Activated CD8-positive, alpha-beta memory T cell treated with anti-CD3 and anti-CD28 coated beads for 1 hour (primary cell): Measurements from ENCODE around the gene USP15.
"Not testable (repeated sequence)": the region's sequence is repeated elsewhere in the genome, so short reads cannot be mapped to it uniquely, and the experiment has no call there.

Source experiments
- DNase-seq, 2 donors: peaks; one replicate each; pipeline ENCODE4 v3.0.0-alpha.2; 2020; ENCODE audit warnings: low read depth in 1 of 2; ENCODE audit errors: extremely low read depth in 1 of 2

Gene USP15

DNA sequence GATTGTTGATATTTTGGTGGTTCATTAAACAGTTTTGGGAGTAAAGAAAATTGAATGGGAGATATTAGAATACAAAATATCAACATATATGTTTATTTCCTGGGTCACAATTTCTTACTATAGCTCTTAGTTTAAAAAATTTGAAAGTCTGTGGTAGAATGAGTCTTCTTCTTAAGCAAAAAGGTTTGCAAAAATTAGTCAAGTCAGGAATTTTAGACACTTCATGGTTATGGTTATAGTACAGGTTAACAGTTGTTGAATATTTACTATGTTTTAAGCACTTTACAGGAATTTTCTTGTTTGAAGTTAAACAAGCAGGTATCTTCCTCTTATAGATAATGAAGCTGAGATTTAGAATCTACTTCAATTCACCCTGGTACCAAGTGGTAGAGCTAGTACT is 56.8 kb downstream of the USP15 start:
- no peak for DNase-seq

DNA sequence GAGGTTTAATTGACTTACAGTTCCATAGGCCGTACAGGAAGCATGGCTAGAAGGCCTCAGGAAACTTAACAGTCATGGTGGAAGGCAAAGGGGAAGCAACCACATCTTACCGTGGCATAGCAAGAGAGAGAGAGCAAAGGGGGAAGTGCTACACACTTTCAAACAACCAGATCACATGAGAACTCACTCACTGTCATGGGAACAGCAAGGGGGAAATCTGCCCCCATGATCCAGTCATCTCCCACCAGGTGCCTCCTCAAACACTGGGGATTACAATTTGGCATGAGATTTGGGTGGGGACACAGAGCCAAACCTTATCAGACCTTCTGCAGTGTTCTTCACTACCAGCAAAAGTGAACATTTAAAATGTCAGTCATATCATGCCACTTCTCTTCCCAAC is 58.9 kb downstream of the USP15 start:
- DNase-seq = no peak

DNA sequence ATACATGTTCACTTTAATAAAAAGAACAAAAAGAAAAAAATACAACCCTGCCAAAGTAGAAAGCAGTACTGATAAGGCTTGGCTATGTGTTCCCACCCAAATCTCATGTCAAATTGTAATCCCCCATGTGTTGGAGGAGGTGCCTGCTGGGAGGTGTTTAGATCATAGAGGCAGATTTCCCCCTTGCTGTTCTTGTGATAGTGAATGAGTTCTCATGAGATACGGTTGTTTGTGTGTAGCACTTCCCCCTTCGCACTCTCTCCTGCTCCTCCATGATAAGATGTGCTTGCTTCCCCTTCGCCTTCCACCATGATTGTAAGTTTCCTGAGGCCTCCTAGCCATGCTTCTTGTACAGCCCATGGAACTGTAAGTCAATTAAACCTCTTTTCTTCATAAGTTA is 59.9 kb downstream of the USP15 start:
- DNase-seq = no peak

DNA sequence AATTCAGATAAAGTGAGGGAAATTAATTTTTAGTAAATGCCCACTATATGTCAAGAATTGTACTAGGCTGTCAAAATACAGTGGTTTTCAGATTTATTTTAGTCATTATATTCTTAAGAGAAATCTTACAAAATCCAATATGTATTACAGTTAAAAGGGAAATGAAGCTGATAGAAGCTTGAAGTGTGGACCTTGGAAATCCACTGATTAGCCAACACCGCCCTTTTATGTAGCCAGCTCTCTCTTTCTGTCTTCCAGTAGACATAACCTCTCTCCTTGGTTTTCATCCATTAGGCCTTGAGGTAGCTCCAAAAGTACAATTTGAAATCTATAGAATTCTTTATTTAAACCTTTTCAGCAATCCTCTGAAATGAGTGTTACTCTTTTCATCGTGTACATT is 63.2 kb downstream of the USP15 start:
- DNase-seq = no peak

DNA sequence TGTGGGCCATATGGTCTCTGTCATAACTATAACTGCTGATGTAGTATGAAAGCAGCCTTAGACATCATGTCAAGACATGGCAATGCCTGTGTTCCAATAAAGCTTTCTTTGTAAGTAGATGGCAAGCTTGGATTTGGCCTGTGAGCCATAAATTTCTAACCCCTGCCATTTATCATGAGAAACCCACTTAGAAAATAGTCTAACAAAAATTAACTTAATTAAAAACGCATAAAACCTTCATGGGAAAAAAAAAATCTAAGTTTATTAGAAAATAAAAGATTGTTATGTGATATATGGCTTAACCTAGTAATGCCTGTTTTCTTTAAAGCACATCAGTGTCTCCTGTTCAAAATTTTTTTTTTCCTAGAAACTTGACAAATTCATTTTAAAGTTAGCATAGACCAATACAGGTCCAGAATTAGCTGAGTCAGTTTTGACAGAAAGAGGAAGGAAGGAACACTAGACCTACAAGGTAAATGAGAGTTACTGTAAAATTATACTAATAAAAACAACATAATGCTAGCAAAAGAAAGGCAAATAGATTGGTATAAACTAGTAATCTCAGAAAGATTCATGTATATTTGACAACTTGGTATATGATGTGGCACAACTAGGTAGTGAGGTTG is 68.2 kb downstream of the USP15 start:
- DNase-seq = no peak

DNA sequence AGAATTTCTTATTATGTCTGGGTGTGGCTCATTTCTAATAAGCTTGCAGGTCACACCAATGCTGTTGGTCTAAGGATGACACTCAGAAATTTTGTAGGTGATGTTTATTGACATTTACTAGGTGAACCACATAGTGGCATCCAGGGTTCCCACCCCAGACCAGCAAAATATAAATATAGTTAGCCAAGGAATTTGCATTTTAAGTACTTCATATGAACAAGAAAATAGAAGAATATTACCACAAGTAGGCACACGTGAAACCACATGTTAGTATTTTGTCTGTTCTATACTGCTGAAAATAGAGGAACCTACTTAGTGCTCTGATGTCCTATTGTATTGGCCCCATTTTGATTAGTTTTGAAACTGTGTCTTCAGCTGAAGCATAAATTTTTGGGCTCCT is 71.1 kb downstream of the USP15 start:
- no peak for DNase-seq

DNA sequence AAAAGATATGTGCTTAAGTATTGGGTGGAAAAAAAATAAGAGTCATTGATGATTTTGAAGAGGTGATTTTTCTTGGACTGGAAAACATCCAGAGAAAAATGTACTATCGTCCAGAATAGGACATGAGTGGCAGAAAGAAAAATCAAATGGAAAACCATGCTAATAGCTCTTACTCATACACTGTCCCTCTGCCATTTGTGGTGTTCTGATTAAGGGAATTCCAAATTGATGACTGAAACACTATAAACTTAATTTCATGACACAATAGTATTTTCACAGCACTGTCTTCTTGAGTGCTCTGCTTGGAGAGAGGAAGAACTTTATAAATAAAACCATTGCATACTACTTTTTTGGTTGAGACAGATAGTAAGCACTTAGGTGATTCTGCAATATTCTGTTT is 72.4 kb downstream of the USP15 start:
- DNase-seq = no peak

DNA sequence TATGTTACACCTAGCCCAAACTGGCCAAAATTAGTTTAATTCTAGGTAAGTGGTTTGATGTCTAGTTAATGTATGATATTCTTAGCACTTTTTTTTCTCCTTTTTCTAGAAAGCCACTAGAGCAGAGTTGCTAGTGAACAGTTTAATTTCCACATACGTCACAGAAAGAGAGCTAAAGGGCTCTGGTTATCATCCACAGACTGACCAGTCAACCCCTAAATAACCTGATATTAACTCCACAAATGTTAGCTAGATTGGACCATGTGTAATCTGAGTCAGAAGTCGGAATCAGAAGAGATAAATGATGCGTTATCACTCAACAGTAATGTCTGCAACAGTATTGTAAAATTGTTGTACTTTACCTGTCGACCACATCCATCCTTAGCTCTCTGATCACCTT is 74.9 kb downstream of the USP15 start:
- no peak for DNase-seq

DNA sequence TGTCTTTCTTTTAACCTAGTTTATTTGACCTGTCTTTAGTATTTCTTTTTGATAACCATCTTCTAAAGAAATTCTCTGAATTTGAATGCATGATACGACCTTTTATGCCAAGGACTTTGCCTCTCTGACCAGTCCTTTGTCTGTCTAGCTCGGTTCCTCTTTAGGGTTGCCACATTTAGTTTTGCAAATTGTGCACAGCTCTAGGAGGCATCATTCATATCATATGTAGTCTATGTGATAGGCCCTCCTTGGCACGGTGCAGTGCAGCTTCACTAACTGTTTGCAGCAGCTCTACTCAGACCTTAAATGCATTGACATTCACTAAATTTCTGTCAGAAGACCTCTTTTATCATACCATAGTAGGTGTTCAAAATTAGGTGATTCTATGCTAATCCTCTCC is 75.6 kb downstream of the USP15 start:
- no peak for DNase-seq

DNA sequence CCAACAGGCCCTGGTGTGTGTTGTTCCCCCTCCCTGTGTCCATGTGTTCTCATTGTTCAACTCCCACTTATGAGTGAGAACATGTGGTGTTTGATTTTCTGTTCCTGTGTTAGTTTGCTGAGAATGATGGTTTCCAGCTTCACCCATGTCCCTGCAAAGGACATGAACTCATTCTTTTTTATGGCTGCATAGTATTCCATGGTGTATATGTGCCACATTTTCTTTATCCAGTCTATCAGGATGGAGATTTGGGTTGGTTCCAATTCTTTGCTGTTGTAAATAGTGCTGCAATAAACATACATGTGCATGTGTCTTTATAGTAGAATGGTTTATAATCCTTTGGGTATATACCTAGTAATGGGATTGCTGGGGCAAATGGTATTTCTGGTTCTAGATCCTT is 77.4 kb downstream of the USP15 start:
- DNase-seq = not testable (repeated sequence)

DNA sequence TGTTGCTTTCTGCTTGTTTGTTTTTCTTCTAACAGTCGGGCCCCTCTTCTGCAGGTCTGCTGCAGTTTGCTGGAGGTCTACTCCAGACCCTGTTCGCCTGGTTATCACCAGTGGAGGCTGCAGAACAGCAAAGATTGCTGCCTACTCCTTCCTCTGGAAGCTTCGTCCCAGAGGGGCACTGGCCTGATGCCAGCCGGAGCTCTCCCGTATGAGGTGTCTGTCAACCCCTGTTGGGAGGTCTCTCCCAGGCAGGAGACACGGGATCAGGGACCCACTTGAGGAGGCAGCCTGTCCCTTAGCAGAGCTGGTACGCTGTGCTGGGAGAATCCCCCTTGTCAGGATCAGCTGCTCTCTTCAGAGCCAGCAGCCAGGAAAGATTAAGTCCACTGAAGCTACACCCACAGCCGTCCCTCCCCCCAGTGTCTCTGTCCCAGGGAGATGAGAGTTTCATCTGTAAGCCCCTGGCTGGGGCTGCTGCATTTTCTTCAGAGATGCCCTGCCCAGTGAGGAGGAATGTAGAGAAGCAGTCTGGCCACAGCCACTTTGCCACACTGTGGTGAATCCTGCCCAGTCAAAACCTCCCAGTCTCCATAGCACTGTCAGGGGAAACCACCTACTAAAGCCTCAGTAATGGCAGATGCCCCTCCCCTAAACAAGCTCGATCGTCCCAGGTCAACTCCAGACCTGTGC is 82.6 kb downstream of the USP15 start:
- not testable (repeated sequence) for DNase-seq

DNA sequence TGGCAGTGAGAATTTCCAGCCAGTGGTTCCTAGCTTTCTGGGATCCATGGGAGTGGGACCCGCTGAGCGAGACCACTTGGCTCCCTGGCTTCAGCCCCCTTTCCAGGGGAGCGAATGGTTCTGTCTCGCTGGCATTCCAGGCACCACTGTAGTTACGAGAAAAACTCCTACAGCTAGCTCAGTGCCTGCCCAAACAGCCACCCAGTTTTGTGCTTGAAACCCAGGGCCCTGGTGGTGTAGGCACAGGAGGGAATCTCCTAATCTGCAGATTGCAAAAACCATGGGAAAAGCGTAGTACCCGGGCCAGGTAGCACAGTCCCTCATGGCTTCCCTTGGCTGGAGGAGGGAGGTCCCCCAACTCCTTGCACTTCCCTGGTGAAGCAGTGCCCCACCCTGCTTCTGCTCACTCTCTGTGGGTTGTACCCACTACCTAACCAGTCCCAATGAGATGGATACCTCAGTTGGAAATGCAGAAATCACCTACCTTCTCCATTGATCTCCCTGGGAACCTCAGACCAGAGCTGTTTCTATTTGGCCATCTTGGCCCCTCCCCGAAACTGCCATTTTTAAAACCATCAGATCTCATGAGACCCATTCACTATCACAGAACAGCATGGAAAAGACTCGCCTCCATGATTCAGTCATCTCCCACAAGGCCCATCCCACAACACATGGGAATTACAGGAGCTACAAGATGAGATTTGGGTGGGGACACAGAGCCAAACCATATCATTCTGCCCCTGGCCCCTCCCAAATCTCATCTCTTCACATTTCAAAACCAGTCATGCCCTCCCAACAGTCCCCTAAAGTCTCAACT is 83.3 kb downstream of the USP15 start:
- DNase-seq = not testable (repeated sequence)

DNA sequence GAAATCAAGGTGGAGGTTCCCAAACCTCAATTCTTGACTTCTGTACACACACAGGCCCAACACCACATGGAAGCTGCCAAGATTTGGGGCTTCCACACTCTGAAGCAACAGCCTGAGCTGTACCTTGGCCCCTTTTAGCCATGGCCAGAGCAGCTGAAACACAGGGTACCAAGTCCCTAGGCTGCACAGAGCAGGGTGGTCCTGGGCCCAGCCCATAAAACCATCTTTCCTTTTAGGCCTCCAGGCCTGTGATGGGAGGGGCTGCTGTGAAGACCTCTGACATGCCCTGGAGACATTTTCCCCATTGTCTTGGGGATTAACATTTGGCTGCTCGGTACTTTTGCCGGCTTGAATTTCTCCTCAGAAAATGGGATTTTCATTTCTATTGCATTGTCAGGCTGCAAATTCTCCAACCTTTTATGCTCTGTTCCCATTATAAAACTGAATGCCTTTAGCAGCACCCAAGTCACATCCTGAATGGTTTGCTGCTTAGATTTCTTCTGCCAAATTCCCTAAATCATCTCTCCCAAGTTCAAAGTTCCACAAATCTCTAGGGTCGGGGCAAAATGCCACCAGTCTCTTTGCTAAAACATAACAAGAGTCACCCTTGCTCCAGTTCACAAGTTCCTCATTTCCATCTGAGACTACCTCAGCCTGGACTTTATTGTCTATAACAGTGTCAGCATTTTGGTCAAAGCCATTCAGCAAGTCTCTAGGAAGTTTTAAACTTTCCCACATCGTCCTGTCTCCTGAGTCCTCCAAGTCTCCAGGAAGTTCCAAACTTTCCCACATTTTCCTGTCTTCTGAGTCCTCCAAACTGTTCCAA is 84.7 kb downstream of the USP15 start:
- not testable (repeated sequence) for DNase-seq

DNA sequence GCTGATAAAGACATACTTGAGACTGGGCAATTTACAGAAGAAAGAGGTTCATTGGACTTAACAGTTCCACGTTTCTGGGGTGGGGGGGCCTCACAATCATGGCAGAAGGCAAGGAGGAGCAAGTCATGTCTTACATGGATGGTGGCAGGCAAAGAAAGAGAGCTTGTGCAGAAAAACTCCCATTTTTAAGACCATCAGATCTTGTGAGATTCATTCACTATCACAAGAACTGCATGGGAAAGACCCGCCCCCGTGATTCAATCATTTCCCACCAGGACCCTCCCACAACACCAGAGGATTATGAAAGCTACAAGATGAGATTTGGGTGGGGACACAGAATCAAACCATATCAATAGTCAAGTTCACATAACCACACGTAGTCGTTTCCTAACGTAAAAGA is 85.5 kb downstream of the USP15 start:
- DNase-seq = no peak

DNA sequence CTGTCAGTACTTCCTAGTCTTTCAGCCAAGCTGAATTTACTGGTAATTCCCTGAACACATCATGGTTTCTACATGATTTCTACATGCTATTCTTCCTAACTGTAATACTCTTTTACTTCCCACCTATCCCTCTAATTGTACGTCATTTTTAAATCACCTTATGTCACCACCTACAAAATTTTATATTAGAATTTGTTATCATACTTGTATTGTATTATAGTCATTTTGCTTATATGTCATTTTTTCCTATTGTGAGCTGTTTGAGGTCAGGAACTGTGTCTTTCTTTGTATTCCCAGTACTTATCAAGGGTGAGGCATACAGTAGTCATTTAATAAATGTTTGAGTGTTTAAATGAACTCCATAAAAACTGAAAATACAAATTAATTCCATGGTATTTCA is 86.6 kb downstream of the USP15 start:
- DNase-seq = no peak

DNA sequence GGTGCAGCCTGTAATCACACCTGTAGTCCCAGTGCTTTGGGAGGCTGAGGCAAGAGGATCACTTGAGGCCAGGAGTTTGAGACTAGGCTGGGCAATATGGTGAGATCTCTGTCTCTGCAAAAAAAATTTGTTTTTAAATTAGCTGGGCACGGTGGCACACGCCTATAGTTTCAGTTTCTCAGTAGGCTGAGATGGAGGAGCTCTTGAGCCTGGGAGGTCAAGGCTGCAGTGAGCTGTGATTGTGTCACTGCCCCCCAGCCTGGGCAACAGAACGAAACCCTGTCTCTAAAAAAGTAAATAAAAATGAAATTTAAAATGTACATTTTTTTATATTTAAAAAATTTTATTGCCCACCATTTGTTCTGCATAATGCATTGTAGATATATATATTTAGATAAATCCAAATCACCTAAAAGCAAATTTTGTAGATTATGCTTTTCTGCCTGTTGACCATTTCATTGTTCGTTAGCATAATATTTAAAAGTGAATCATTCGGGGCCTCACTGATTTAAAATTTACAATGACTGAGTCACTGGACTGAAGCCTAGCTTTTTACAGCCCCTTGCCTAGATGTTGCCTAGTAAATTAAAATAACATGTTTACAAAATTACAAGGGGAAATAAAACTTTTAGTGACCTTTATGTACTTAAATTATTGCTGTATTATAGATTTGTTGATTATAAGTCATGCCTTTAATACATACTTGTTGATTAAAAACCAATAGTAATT is 87.9 kb downstream of the USP15 start:
- no peak for DNase-seq

DNA sequence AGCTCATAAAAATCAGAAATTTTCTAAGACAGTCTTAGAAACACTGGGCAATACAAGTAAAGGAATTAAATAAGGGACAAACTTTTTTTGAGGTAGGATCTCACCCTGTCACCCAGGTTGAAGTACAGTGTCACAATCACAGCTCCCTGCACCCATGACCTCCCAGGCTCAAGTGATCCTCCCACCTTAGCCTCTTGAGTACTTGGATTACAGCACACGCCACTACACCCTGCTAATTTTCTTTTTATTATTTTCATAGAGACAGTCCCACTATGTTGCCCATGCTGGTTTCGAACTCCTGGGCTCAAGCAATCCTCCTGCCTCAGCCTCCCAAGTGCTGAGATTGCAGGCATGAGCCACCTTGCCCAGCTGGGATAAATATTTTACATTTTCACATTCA is 90.3 kb downstream of the USP15 start:
- no peak for DNase-seq

DNA sequence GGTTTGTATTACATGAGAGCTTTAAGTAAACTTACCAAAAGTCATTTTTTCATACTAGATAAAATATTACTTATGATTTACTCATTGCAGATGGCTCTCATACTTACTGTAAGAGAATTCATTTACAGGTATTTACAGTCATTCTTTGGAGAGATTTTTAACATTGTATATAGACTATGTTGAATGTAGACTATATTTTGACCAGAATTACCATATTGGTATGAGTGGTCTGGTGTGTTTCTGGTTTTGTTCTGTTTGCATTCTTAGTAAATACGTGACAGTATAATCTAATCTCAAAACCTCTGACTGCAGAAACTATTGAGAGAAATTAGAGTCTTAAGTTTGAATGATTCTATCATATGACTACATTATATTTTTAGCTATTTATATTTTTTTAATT is 91.1 kb downstream of the USP15 start:
- DNase-seq = no peak

DNA sequence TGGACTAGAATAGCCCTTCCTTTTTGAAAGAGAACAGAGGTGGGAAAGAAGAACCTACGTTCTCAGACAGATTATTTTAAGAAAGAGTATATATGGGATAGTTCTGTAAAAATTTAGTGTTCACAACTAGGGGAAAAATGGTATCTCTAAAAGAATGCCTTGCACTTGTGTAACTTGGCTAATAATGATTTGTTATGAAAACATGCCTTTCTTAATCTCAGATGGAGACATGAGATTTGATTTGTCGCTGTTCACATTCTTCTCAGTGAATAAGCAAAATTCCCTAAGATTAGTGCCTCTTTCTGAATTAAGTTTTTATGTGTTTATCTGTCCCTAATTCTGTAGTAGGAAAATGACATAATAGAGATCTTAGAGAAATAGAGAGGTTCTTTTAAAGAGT is 100.8 kb downstream of the USP15 start:
- no peak for DNase-seq

DNA sequence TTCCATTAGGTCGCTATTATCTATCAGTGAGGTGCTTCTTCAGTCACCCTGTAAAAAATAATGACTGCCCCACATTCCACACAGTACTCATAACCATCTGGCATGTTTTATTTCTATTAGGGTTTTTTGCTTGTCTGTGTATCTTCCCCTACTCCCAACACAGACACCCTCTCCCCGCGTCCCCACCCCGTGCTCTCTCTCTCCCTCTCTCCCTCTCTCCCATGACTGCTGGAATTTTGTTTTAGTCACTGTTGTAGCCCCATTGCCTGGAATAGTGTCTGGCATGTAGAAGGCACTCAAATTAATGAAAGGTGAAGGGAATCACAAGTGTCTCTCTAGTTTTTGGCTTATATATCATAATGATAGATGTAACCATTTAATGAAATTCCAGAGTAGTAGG is 103.3 kb downstream of the USP15 start:
- DNase-seq = no peak

DNA sequence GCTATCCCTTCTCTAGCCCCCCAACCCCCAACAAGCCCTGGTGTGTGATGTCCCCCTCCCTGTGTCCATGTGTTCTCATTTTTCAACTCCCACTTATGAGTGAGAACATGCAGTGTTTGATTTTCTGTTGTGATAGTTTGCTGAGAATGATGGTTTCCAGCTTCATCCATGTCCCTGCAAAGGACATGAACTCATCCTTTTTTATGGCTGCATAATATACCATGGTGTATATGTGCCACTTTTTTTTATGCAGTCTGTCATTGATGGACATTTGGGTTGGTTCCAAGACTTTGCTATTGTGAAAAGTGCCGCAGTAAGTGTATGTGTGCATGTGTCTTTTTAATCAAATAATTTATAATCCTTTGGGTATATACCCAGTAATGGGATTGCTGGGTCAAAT is 104.5 kb downstream of the USP15 start:
- DNase-seq = not testable (repeated sequence)
